Heart right ventricle (tissue), 16 donors: ENCODE measurements around the gene EML4. TPM values are rescaled to one million over a fixed set of nuclear protein-coding genes. Genes with fewer than 3 reads are reported as not detected.

ENCODE experiments used
- ATAC-seq, 8 donors: fragments of 200-7000 bp; cut with Tn5 transposase; one replicate each; pipeline ENCODE4 v1.9.1; 2020; ENCODE audit warnings: mild to moderate bottlenecking in 8 of 8, moderate library complexity in 8 of 8, moderate number of reproducible peaks in 1 of 8
- DNase-seq, 2 donors: peaks; one replicate each; pipeline ENCODE4 v3.0.0-alpha.2; 2020
- H3K27ac ChIP-seq, 10 donors: fragments of 200-600 bp; sonication (generic) in 2 of 10; one replicate each; pipeline versions ENCODE4 v1.5.0 to v1.8.0; 2020 to 2022; ENCODE audit warnings: mild to moderate bottlenecking in 3 of 10
- H3K27me3 ChIP-seq, 7 donors: fragments of 200-600 bp; one replicate each; pipeline ENCODE4 v1.8.0; 2021 to 2022; ENCODE audit warnings: mild to moderate bottlenecking in 2 of 7
- H3K36me3 ChIP-seq, 9 donors: fragments of 200-600 bp; sonication (generic) in 1 of 9; one replicate each; pipeline versions ENCODE4 v1.5.0 to v1.8.0; 2020 to 2022; ENCODE audit warnings: mild to moderate bottlenecking in 2 of 9
- H3K4me1 ChIP-seq, 9 donors: fragments of 200-600 bp; sonication (generic) in 1 of 9; one replicate each; pipeline versions ENCODE4 v1.5.0 to v1.8.0; 2020 to 2022; ENCODE audit warnings: mild to moderate bottlenecking in 4 of 9
- H3K4me3 ChIP-seq, 10 donors: fragments of 200-600 bp; sonication (generic) in 2 of 10; one replicate each; pipeline versions ENCODE4 v1.5.0 to v1.8.0; 2020 to 2022; ENCODE audit warnings: mild to moderate bottlenecking in 7 of 10, moderate library complexity in 2 of 10
- H3K9me3 ChIP-seq, 11 donors: fragments of 200-600 bp in 10 of 11; sonication (generic) in 2 of 11; one replicate each; pipeline versions ENCODE4 v1.5.0 to v1.8.0; 2013 to 2022; ENCODE audit warnings: mild to moderate bottlenecking in 2 of 11, control low read depth in 1 of 11, moderate library complexity in 1 of 11
- CTCF ChIP-seq, 9 donors: fragments of 200-600 bp; sonication (generic) in 2 of 9; IDR thresholded peaks; one replicate each; pipeline versions ENCODE4 v1.5.0 to v1.8.0; 2021 to 2022; ENCODE audit warnings: antibody characterized with exemption in 9 of 9, mild to moderate bottlenecking in 5 of 9, moderate library complexity in 1 of 9
- WGBS, 2 donors: extraction: QIAGEN DNeasy Blood & Tissue Kit; methylation state at CpG; one replicate each; pipeline ENCODE4 v1.1.7; 2013; ENCODE audit warnings: inconsistent platforms in 1 of 2; 5-methylcytosine and 5-hydroxymethylcytosine counted together
- intact Hi-C, 10 donors: fragments of 100-400 bp; cut with DNase I; formaldehyde crosslinking; loops; one replicate each; pipeline versions ENCODE4 v1.11.1 to v1.14.2; 2022
- polyA plus RNA-seq, 2 donors: library from polyadenylated mRNA; stranded (reverse); fragments of 200-250 nt; gene quantifications; one replicate each; pipeline ENCODE4 v1.2.3, GENCODE V29; 2013
- total RNA-seq, 10 donors: library from RNA; stranded (reverse); fragmentation: NEBNext Ultra II Directional in 3 of 10; extraction: Animal tissue kit (Norgen Biotek cat#: 25700) in 3 of 10; gene quantifications; one replicate each; pipeline versions ENCODE4 v1.2.1 to v1.2.4, GENCODE V29; 2021 to 2023
- donor health status: Arrhythmogenic right ventricular cardiomyopathy.
- donor health status: ischemic (EF 13 %, LVEDD 7.1; RV severe dilation, severe dysfunction).
- donor health status: healthy with polysubstance abuse.
- donor health status: DM: no; HTN: yes; CAD: no.
- donor health status: DM: no; HTN: no; CAD: no.
- donor health status: ischemic (EF 25% LVEDD 6.9; RV normal size, moderate dysfunction).
- donor health status: ischemic (EF 25% LVEDD 5.7; RV mildly dilated, moderate dysfunction).
- donor health status: healthy.
- donor health status: DM: yes; HTN: yes; CAD: no.
- donor health status: Ischemic cardiomyopathy.
- donor health status: ischemic (EF 35%, LVEDD 5.7; RV mildly dilated, moderate dysfunction).
- donor health status: nonischemic (EF 11% LVEDD 7.7; RV severe dilation, severe dysfunction).
- donor health status: DM: yes; HTN: yes; CAD: no.
- donor health status: PGD.
- donor health status: ischemic (EF 29% LVEDD 5.4; RV normal size, mild dysfunction).
- donor health status: nonischemic (EF 23%, LVEDD 6.1; RV moderate dilation, normal function).

Gene EML4
- total and polyA plus RNA-seq, 12 donors = 2.9 to 17.2 (median 5.8) TPM

GRCh38 chr2:42336361-42336965 lies 167.3 kb downstream of the EML4 start:
- no peak for ATAC-seq

GRCh38 chr2:42337356-42337820 lies 168.2 kb downstream of the EML4 start:
- TF ChIP-seq CTCF (IDR thresholded peaks at IDR 0.05) = no peak
- no peaks in the 10 kb centered on the region for H3K9me3 ChIP-seq
- H3K27ac ChIP-seq = no peak overlapping the region
- no peak for ATAC-seq
- no peak for DNase-seq
- no peaks in the 10 kb centered on the region for H3K27me3 ChIP-seq
- H3K36me3 ChIP-seq = peaks cover 0 to 79% (median 24%) of the 10 kb centered on the region in 9 donors
- 93 to 94% methylated on average over 5 of the region's 5 CpGs for WGBS, 2 donors
- H3K4me3 ChIP-seq = no peak overlapping the region
- H3K4me1 ChIP-seq = peaks cover 0 to 15% (median 9%) of the 10 kb centered on the region in 9 donors
- intact Hi-C loops = loop anchor here in 2 of 10 donors (10.0 kb wide), 1 partner anchor 243 kb away; no protein-coding TSS in a partner anchor

More at GRCh38 chr2:42336361-42336965, 167.3 kb downstream of the EML4 start:
- Histone ChIP-seq H3K9me3 (no peaks in the 10 kb centered on the region), H3K27ac (no peak overlapping the region), H3K4me1 (peaks cover 0 to 6% (median 0%) of the 10 kb centered on the region in 9 donors), H3K27me3 (no peaks in the 10 kb centered on the region), H3K4me3 (no peak overlapping the region), H3K36me3 (peaks cover 0 to 84% (median 33%) of the 10 kb centered on the region in 9 donors)
- DNase-seq = no peak
- TF ChIP-seq CTCF (IDR thresholded peaks at IDR 0.05) = no peak
- intact Hi-C loops = loop anchor here in 2 of 10 donors (10.0 kb wide), 1 partner anchor 242 kb away; no protein-coding TSS in a partner anchor
- 88 to 89% methylated on average over 9 of the region's 9 CpGs for WGBS, 2 donors

GRCh38 chr2:42337846-42338566 lies 168.9 kb downstream of the EML4 start:
- TF ChIP-seq CTCF (IDR thresholded peaks at IDR 0.05) = no peak
- Histone ChIP-seq H3K27ac (no peak overlapping the region), H3K27me3 (no peaks in the 10 kb centered on the region), H3K36me3 (peaks cover 0 to 74% (median 20%) of the 10 kb centered on the region in 9 donors), H3K9me3 (no peaks in the 10 kb centered on the region), H3K4me1 (peaks cover 0 to 21% (median 15%) of the 10 kb centered on the region in 9 donors), H3K4me3 (no peak overlapping the region)
- no peak for DNase-seq
- intact Hi-C loops = loop anchor here in 2 of 10 donors (10.0 kb wide), 1 partner anchor 243 kb away; no protein-coding TSS in a partner anchor
- 97% methylated on average over 28 of the region's 28 CpGs for WGBS, 2 donors
- ATAC-seq = no peak

- DNase-seq (no peak), ATAC-seq (no peak)
- no peak for TF ChIP-seq CTCF (IDR thresholded peaks at IDR 0.05)
- 91 to 94% methylated on average over 13 of the region's 13 CpGs for WGBS, 2 donors
- Histone ChIP-seq H3K27me3 (no peaks in the 10 kb centered on the region), H3K4me1 (peaks cover 0 to 25% (median 17%) of the 10 kb centered on the region in 9 donors), H3K27ac (no peak overlapping the region), H3K36me3 (peaks cover 0 to 72% (median 14%) of the 10 kb centered on the region in 9 donors), H3K9me3 (no peaks in the 10 kb centered on the region), H3K4me3 (no peak overlapping the region)
- intact Hi-C loops = loop anchor here in 2 of 10 donors (10.0 kb wide), 1 partner anchor 244 kb away; no protein-coding TSS in a partner anchor
Observed at GRCh38 chr2:42338567-42339190, 169.5 kb downstream of the EML4 start.
